ENCODE results near the gene KCNK4. TPM values are rescaled to one million over a fixed set of nuclear protein-coding genes. Genes with fewer than 3 reads are reported as not detected.
"Not testable (repeated sequence)": the region's sequence is repeated elsewhere in the genome, so short reads cannot be mapped to it uniquely, and the experiment has no call there.

The KCNK4 gene
- total and polyA plus RNA-seq, 2 donors (not counting 3 experiments of a cell fraction or from before 2014, with no cell fraction given), result 0.06 to 0.44 TPM

DNA sequence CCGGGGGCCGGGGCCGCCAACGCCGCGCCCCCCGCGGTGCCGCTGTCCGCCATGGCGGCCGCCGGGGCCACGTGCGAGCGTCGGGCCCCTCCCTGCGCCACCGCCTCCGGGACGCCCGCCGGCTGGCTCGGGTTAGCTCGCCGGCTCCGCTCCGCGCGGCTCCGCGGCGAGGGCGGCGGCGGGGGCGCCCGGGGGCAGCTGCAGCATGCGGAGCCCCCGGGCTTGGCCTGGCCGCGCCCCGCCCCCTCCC lies 44.6 kb upstream of the KCNK4 start:
- H3K27ac ChIP-seq (ENCODE audit: insufficient read depth, low read depth, low read length); H3K9me1 ChIP-seq (replicated peaks; ENCODE audit: control insufficient read depth, extremely low read depth, insufficient read depth, low read length); H3K9ac ChIP-seq (replicated peaks; ENCODE audit: extremely low read depth, insufficient read depth, low read length); FAIRE-seq; dilution Hi-C loops (cut with MboI; ENCODE audit: extremely low pct_ligation_motif_present, low sequenced_read_pairs); BruUV-seq (replicated peaks); H3K27me3 ChIP-seq (ENCODE audit: control insufficient read depth in 2 of 2, insufficient read depth in 2 of 2, low read length in 2 of 2); H2AFZ ChIP-seq (ENCODE audit: low read depth, low read length); H3K4me2 ChIP-seq (ENCODE audit: insufficient read depth, low read length); H3K9me3 ChIP-seq (replicated peaks; ENCODE audit: control insufficient read depth, insufficient read depth, low read length); DNase-seq (ENCODE audit: low read depth, low spot score); H4K20me1 ChIP-seq (replicated peaks; ENCODE audit: control insufficient read depth, extremely low read depth, insufficient read depth, low read length): not testable (repeated sequence)
- TF ChIP-seq POLR2AphosphoS5 (IDR thresholded peaks at IDR 0.05; ENCODE audit: insufficient read depth, low read depth, low read length), result peak; percentile 40
- Histone ChIP-seq H3K36me3 (ENCODE audit: control insufficient read depth in 2 of 2, extremely low read depth in 1 of 2, insufficient read depth in 2 of 2, low read length in 2 of 2) (peaks cover 0 to 12% of the 10 kb centered on the region in 2 experiments), H3K4me1 (ENCODE audit: control insufficient read depth, extremely low read depth, insufficient read depth, low read length) (peaks cover 23% of the 10 kb centered on the region), H3K79me2 (ENCODE audit: control insufficient read depth, insufficient read depth, low read length) (peaks cover 40% of the 10 kb centered on the region), H3K4me3 (replicated peaks in 1 of 3; ENCODE audit: insufficient read depth in 1 of 3, low read depth in 1 of 3, low read length in 3 of 3) (peak overlapping the region in 1 of 3 experiments; percentile 78)
- intact Hi-C loops (cut with micrococcal nuclease), result loop anchor here (2.0 kb wide), 1 partner anchor 38 kb away; the partner anchor contains the start of genes BAD and GPR137
- POLR2A ChIA-PET, result interaction anchor here (0.6 to 2.2 kb wide), 2 partner anchors 17 to 22 kb away, joined by 4 to 10 read pairs; no protein-coding TSS in a partner anchor
- CTCF ChIA-PET, result interaction anchor here (1.0 to 5.0 kb wide), 8 partner anchors 21 to 85 kb away, joined by 4 to 36 read pairs (median 6); partner anchors contain the start of genes CATSPERZ, ESRRA, PRDX5 and STIP1

DNA sequence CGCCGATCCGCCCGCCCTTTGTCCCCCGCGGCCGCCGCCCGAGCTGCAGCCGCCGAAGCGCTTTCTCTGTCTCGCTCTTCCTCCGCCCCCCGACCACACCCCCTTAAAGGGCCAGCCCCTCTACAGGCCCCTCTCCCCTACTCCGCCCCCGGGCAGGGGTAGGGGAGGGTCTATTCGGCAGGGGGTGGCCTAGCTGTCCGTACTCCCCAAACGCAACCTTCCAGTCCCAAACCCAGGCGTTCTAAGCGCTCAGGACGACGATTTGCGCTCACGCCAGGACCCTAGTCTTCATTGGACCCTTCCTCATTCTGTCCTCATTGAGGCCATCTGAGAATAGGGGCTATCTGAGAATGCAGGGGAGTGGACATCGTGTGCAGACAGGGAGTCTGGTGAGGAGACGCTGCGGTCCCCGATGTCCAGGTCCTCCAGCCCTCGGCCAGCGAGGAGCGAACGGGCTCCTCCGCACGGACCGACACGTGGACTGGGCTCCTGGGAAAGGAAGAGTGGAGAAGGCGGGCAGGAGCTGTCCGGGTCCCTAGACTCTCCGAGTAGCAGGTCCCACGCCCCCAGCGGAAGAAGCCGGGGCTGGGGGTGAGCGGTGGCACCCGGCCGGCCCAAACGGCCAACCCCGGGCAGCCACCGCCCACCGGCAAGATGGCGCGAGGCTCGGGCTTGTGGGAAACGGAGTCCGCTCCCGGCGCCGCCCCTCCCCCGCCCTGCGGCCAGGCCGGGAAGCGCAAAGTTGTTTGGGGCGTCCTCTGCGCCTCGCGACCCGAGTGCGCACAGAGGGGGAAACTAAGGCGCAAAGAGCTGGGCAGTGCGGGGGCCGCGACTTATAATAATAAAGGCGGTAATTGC lies 44.0 kb upstream of the KCNK4 start, which contains the start of gene PPP1R14B:
Gene PPP1R14B, minus strand, starts transcription at position 73 of the 858 bp plus-strand sequence. CDS start 270 bp downstream, outside the sequence.
- peaks cover 28% of the 10 kb centered on the region for H3K4me1 ChIP-seq (ENCODE audit: control insufficient read depth, extremely low read depth, insufficient read depth, low read length)
- BruUV-seq (replicated peaks), result no TSS peak
- H3K27ac ChIP-seq (ENCODE audit: insufficient read depth, low read depth, low read length), result peak within 1 kb of the TSS; percentile 47
- H2AFZ ChIP-seq (ENCODE audit: low read depth, low read length), result peak within 1 kb of the TSS; percentile 35
- H3K9ac ChIP-seq (replicated peaks; ENCODE audit: extremely low read depth, insufficient read depth, low read length), result peak within 1 kb of the TSS; percentile 67
- H3K4me2 ChIP-seq (ENCODE audit: insufficient read depth, low read length), result peak within 1 kb of the TSS; percentile 89
- dilution Hi-C loops (cut with MboI; ENCODE audit: extremely low pct_ligation_motif_present, low sequenced_read_pairs) (no loop called here), intact Hi-C loops (cut with micrococcal nuclease) (loop anchor here (1.0 to 2.0 kb wide), 2 partner anchors 22 to 38 kb away; partner anchors contain the start of genes BAD and GPR137)
- FAIRE-seq (peak; percentile 83), DNase-seq (ENCODE audit: low read depth, low spot score) (peak; percentile 80)
- CTCF ChIA-PET, result interaction anchor here (0.7 to 5.0 kb wide), 8 partner anchors 21 to 84 kb away, joined by 3 to 36 read pairs (median 6); partner anchors contain the start of genes CATSPERZ and ESRRA
- POLR2A ChIA-PET, result interaction anchor here (0.6 to 2.2 kb wide), 2 partner anchors 16 to 21 kb away, joined by 4 to 10 read pairs; no protein-coding TSS in a partner anchor
- H3K9me1 ChIP-seq (replicated peaks; ENCODE audit: control insufficient read depth, extremely low read depth, insufficient read depth, low read length), result no peaks in the 10 kb centered on the region
- peaks cover 0 to 12% of the 10 kb centered on the region in 2 experiments for H3K36me3 ChIP-seq (ENCODE audit: control insufficient read depth in 2 of 2, extremely low read depth in 1 of 2, insufficient read depth in 2 of 2, low read length in 2 of 2)
- H3K4me3 ChIP-seq (replicated peaks in 1 of 3; ENCODE audit: insufficient read depth in 1 of 3, low read depth in 1 of 3, low read length in 3 of 3), result peak within 1 kb of the TSS; percentile 67 to 78 (median 75)
- H4K20me1 ChIP-seq (replicated peaks; ENCODE audit: control insufficient read depth, extremely low read depth, insufficient read depth, low read length), result no peaks in the 10 kb centered on the region
- no peak for TF ChIP-seq MYC (IDR thresholded peaks at IDR 0.05; ENCODE audit: low read depth, low read length)
- TF ChIP-seq EZH2 (IDR thresholded peaks at IDR 0.05; ENCODE audit: borderline replicate concordance, low read depth, low read length, severe bottlenecking), result no peak
- TF ChIP-seq, protein P1, sequence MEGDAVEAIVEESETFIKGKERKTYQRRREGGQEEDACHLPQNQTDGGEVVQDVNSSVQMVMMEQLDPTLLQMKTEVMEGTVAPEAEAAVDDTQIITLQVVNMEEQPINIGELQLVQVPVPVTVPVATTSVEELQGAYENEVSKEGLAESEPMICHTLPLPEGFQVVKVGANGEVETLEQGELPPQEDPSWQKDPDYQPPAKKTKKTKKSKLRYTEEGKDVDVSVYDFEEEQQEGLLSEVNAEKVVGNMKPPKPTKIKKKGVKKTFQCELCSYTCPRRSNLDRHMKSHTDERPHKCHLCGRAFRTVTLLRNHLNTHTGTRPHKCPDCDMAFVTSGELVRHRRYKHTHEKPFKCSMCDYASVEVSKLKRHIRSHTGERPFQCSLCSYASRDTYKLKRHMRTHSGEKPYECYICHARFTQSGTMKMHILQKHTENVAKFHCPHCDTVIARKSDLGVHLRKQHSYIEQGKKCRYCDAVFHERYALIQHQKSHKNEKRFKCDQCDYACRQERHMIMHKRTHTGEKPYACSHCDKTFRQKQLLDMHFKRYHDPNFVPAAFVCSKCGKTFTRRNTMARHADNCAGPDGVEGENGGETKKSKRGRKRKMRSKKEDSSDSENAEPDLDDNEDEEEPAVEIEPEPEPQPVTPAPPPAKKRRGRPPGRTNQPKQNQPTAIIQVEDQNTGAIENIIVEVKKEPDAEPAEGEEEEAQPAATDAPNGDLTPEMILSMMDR (IDR thresholded peaks at IDR 0.05; ENCODE audit: extremely low read depth in 1 of 2, insufficient read depth in 1 of 2, low read depth in 1 of 2, low read length in 2 of 2), result no peak
- TF ChIP-seq, protein P2, sequence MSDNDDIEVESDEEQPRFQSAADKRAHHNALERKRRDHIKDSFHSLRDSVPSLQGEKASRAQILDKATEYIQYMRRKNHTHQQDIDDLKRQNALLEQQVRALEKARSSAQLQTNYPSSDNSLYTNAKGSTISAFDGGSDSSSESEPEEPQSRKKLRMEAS (IDR thresholded peaks at IDR 0.05; ENCODE audit: insufficient read depth, insufficient read length), result peak; percentile 74
- no peak for TF ChIP-seq JUN (IDR thresholded peaks at IDR 0.05; ENCODE audit: borderline replicate concordance, insufficient read depth, insufficient read length, low read depth)
- TF ChIP-seq POLR2AphosphoS5 (IDR thresholded peaks at IDR 0.05; ENCODE audit: insufficient read depth, low read depth, low read length), result peak; percentile 74
- no peak for TF ChIP-seq FOS (IDR thresholded peaks at IDR 0.05; ENCODE audit: borderline replicate concordance, insufficient read depth, low read length)
- TF ChIP-seq GATA2 (IDR thresholded peaks at IDR 0.05; ENCODE audit: insufficient read depth, insufficient read length, low read depth, low read length), result no peak
- peak; percentile 14 for TF ChIP-seq POLR2A (IDR thresholded peaks at IDR 0.05; ENCODE audit: low read depth, low read length)
- peaks cover 42% of the 10 kb centered on the region for H3K79me2 ChIP-seq (ENCODE audit: control insufficient read depth, insufficient read depth, low read length)
- H3K9me3 ChIP-seq (replicated peaks; ENCODE audit: control insufficient read depth, insufficient read depth, low read length), result no peaks in the 10 kb centered on the region
- no peaks in the 10 kb centered on the region for H3K27me3 ChIP-seq (ENCODE audit: control insufficient read depth in 2 of 2, insufficient read depth in 2 of 2, low read length in 2 of 2)

All from endothelial cell of umbilical vein (primary cell).